Measurements from ENCODE around the gene MAGEA2B. TPM values are rescaled to one million over a fixed set of nuclear protein-coding genes. Genes with fewer than 3 reads are reported as not detected.
"Not testable (repeated sequence)": the region's sequence is repeated elsewhere in the genome, so short reads cannot be mapped to it uniquely, and the experiment has no call there.

MAGEA2B gene
- total RNA-seq, 1 donor from 2014 or later, result not detected

DNA sequence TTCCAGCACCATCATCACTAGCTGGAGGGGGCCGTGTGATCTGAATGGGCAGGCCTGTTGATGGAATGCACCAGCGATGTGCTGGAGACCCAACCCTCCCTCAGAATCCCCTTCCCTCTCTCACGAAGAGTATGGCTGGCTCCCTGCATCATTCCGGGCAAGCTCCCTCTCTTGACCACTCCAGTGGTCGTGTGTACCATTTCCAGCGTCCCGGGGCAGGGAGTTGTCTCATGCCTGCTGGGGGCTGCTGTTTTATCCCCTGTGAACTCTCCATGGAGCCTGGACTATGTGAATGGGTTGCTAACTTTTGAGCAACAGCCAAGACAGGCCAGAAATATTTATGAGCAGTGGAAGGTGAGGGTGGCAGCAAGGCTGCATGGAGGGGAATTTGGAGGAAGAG lies 11.0 kb downstream of the MAGEA2B start:
- Histone ChIP-seq H3K27me3 (ENCODE audit: control insufficient read depth, insufficient read depth, low read length) (no peaks in the 10 kb centered on the region), H3K36me3 (ENCODE audit: control insufficient read depth, insufficient read depth, low read length) (no peaks in the 10 kb centered on the region), H3K4me3 (ENCODE audit: low read depth, low read length) (no peak overlapping the region)
- DNase-seq (ENCODE audit: low read depth), result no peak
- TF ChIP-seq, protein P1, sequence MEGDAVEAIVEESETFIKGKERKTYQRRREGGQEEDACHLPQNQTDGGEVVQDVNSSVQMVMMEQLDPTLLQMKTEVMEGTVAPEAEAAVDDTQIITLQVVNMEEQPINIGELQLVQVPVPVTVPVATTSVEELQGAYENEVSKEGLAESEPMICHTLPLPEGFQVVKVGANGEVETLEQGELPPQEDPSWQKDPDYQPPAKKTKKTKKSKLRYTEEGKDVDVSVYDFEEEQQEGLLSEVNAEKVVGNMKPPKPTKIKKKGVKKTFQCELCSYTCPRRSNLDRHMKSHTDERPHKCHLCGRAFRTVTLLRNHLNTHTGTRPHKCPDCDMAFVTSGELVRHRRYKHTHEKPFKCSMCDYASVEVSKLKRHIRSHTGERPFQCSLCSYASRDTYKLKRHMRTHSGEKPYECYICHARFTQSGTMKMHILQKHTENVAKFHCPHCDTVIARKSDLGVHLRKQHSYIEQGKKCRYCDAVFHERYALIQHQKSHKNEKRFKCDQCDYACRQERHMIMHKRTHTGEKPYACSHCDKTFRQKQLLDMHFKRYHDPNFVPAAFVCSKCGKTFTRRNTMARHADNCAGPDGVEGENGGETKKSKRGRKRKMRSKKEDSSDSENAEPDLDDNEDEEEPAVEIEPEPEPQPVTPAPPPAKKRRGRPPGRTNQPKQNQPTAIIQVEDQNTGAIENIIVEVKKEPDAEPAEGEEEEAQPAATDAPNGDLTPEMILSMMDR (IDR thresholded peaks at IDR 0.05; ENCODE audit: insufficient read depth, low read length, poor library complexity, severe bottlenecking), result no peak

DNA sequence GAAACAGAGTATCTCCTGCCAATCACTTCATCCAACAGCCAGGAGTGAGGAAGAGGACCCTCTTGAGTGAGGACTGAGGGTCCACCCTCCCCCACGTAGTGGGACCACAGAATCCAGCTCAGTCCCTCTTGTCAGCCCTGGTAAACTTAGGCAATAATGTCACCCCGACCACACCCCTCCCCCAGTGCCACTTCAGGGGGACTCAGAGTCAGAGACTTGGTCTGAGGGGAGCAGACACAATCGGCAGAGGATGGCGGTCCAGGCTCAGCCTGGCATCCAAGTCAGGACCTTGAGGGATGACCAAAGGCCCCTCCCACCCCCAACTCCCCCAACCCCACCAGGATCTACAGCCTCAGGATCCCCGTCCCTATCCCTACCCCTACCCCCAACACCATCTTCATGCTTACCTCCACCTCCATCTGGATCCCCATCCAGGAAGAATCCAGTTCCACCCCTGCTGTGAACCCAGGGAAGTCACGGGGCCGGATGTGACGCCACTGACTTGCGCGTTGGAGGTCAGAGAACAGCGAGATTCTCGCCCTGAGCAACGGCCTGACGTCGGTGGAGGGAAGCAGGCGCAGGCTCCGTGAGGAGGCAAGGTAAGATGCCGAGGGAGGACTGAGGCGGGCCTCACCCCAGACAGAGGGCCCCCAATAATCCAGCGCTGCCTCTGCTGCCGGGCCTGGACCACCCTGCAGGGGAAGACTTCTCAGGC lies 19.0 kb downstream of the MAGEA2B start, which contains the start of the genes CSAG1 and MAGEA12:
TSS of gene CSAG1 (minus strand) at position 461 of the 715 bp plus-strand sequence. CDS start 1,261 bp downstream, outside the sequence.
TSS of gene MAGEA12 (plus strand) at position 497 of the 715 bp plus-strand sequence. CDS start 2,405 bp downstream, outside the sequence.
- DNase-seq (ENCODE audit: low read depth), result no peak
- TF ChIP-seq, protein P1 (IDR thresholded peaks at IDR 0.05; ENCODE audit: insufficient read depth, low read length, poor library complexity, severe bottlenecking), result no peak
- Histone ChIP-seq H3K4me3 (ENCODE audit: low read depth, low read length) (no peak within 1 kb of the TSS), H3K36me3 (ENCODE audit: control insufficient read depth, insufficient read depth, low read length) (no peaks in the 10 kb centered on the region), H3K27me3 (ENCODE audit: control insufficient read depth, insufficient read depth, low read length) (no peaks in the 10 kb centered on the region)

DNA sequence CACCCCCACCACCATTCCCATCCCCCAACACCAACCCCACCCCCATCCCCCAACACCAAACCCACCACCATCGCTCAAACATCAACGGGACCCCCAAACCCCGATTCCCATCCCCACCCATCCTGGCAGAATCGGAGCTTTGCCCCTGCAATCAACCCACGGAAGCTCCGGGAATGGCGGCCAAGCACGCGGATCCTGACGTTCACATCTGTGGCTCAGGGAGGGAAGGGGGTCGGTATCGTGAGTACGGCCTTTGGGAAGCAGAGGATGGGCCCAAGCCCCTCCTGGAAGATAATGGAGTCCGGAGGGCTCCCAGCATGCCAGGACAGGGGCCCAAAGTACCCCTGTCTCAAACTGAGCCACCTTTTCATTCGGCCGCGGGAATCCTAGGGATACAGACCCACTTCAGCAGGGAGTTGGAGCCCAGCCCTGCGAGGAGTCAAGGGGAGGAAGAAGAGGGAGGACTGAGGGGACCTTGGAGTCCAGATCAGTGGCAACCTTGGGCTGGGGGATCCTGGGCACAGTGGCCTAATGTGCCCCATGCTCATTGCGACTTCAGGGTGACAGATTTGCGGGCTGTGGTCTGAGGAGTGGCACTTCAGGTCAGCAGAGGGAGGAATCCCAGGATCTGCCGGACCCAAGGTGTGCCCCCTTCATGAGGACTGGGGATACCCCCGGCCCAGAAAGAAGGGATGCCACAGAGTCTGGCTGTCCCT lies 19.9 kb downstream of the MAGEA2B start:
- DNase-seq (ENCODE audit: low read depth); H3K36me3 ChIP-seq (ENCODE audit: control insufficient read depth, insufficient read depth, low read length); H3K4me3 ChIP-seq (ENCODE audit: low read depth, low read length); H3K27me3 ChIP-seq (ENCODE audit: control insufficient read depth, insufficient read depth, low read length): not testable (repeated sequence)

DNA sequence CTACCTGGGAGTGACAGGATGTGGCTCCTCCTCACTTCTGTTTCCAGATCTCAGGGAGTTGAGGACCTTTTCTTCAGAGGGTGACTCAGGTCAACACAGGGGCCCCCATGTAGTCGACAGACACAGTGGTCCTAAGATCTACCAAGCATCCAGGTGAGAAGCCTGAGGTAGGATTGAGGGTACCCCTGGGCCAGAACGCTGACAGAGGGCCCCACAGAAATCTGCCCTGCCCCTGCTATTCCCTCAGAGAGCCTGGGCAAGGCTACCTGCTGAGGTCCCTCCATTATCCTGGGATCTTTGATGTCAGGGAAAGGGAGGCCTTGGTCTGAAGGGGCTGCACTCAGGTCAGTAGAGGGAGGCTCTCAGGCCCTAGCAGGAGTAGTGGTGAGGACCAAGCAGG lies 20.7 kb downstream of the MAGEA2B start:
- TF ChIP-seq, protein P1 (IDR thresholded peaks at IDR 0.05; ENCODE audit: insufficient read depth, low read length, poor library complexity, severe bottlenecking), result no peak
- H3K36me3 ChIP-seq (ENCODE audit: control insufficient read depth, insufficient read depth, low read length), result no peaks in the 10 kb centered on the region
- H3K27me3 ChIP-seq (ENCODE audit: control insufficient read depth, insufficient read depth, low read length), result no peaks in the 10 kb centered on the region
- H3K4me3 ChIP-seq (ENCODE audit: low read depth, low read length), result no peak overlapping the region
- DNase-seq (ENCODE audit: low read depth), result no peak

DNA sequence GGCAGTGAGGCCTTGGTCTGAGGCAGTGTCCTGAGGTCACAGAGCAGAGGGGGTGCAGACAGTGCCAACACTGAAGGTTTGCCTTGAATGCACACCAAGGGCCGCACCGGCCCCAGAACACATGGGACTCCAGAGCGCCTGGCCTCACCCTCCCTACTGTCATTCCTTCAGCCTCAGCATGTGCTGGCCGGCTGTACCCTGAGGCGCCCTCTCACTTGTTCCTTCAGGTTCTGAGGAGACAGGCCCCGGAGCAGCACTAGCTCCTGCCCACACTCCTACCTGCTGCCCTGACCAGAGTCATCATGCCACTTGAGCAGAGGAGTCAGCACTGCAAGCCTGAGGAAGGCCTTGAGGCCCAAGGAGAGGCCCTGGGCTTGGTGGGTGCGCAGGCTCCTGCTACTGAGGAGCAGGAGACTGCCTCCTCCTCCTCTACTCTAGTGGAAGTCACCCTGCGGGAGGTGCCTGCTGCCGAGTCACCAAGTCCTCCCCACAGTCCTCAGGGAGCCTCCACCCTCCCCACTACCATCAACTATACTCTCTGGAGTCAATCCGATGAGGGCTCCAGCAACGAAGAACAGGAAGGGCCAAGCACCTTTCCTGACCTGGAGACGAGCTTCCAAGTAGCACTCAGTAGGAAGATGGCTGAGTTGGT lies 21.6 kb downstream of the MAGEA2B start:
- Histone ChIP-seq H3K27me3 (ENCODE audit: control insufficient read depth, insufficient read depth, low read length) (no peaks in the 10 kb centered on the region), H3K36me3 (ENCODE audit: control insufficient read depth, insufficient read depth, low read length) (no peaks in the 10 kb centered on the region), H3K4me3 (ENCODE audit: low read depth, low read length) (no peak overlapping the region)
- no peak for DNase-seq (ENCODE audit: low read depth)
- TF ChIP-seq, protein P1 (IDR thresholded peaks at IDR 0.05; ENCODE audit: insufficient read depth, low read length, poor library complexity, severe bottlenecking), result no peak

DNA sequence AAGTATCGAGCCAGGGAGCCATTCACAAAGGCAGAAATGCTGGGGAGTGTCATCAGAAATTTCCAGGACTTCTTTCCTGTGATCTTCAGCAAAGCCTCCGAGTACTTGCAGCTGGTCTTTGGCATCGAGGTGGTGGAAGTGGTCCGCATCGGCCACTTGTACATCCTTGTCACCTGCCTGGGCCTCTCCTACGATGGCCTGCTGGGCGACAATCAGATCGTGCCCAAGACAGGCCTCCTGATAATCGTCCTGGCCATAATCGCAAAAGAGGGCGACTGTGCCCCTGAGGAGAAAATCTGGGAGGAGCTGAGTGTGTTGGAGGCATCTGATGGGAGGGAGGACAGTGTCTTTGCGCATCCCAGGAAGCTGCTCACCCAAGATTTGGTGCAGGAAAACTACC lies 22.1 kb downstream of the MAGEA2B start:
- not testable (repeated sequence) for DNase-seq (ENCODE audit: low read depth)

More for the DNA sequence above, 22.1 kb downstream of the MAGEA2B start:
- H3K36me3 ChIP-seq (ENCODE audit: control insufficient read depth, insufficient read depth, low read length); H3K27me3 ChIP-seq (ENCODE audit: control insufficient read depth, insufficient read depth, low read length); H3K4me3 ChIP-seq (ENCODE audit: low read depth, low read length): not testable (repeated sequence)
